ENCODE data around the gene ARMC2.

ARMC2 gene

GRCh38 chr6:108840919-108841318 lies 7.3 kb upstream of the ARMC2 start:
- TF ChIP-seq POLR2A (IDR thresholded peaks at IDR 0.05; ENCODE audit: extremely low read depth, insufficient read length), result no peak
- no peak for TF ChIP-seq MAX (IDR thresholded peaks at IDR 0.05; ENCODE audit: low read depth, low read length)
- no peak for DNase-seq (ENCODE audit: low read depth)
- H3K4me3 ChIP-seq (ENCODE audit: low read depth, low read length), result no peak overlapping the region

- TF ChIP-seq POLR2A (IDR thresholded peaks at IDR 0.05; ENCODE audit: extremely low read depth, insufficient read length), result no peak
- TF ChIP-seq CTCF (IDR thresholded peaks at IDR 0.05; ENCODE audit: low read depth, low read length), result no peak
- TF ChIP-seq MYC (IDR thresholded peaks at IDR 0.05; ENCODE audit: low read depth, low read length), result no peak
- no peak for TF ChIP-seq MAX (IDR thresholded peaks at IDR 0.05; ENCODE audit: low read depth, low read length)
- DNase-seq (ENCODE audit: low read depth), result peak; percentile 28
Observed at GRCh38 chr6:108841377-108841855, 6.8 kb upstream of the ARMC2 start.

GRCh38 chr6:108844135-108844534 lies 4.1 kb upstream of the ARMC2 start:
- no peak for TF ChIP-seq MYC (IDR thresholded peaks at IDR 0.05; ENCODE audit: low read depth, low read length)
- no peak for TF ChIP-seq POLR2A (IDR thresholded peaks at IDR 0.05; ENCODE audit: extremely low read depth, insufficient read length)
- no peak for TF ChIP-seq MAX (IDR thresholded peaks at IDR 0.05; ENCODE audit: low read depth, low read length)
- TF ChIP-seq CTCF (IDR thresholded peaks at IDR 0.05; ENCODE audit: low read depth, low read length), result no peak
- H3K4me3 ChIP-seq (ENCODE audit: low read depth, low read length), result no peak overlapping the region
- no peak for DNase-seq (ENCODE audit: low read depth)

More at GRCh38 chr6:108841377-108841855, 6.8 kb upstream of the ARMC2 start:
- no peak overlapping the region for H3K4me3 ChIP-seq (ENCODE audit: low read depth, low read length)

GRCh38 chr6:108845145-108845544 lies 3.1 kb upstream of the ARMC2 start:
- no peak overlapping the region for H3K4me3 ChIP-seq (ENCODE audit: low read depth, low read length)
- DNase-seq (ENCODE audit: low read depth), result no peak
- no peak for TF ChIP-seq MAX (IDR thresholded peaks at IDR 0.05; ENCODE audit: low read depth, low read length)
- TF ChIP-seq MYC (IDR thresholded peaks at IDR 0.05; ENCODE audit: low read depth, low read length), result no peak
- no peak for TF ChIP-seq POLR2A (IDR thresholded peaks at IDR 0.05; ENCODE audit: extremely low read depth, insufficient read length)
- no peak for TF ChIP-seq CTCF (IDR thresholded peaks at IDR 0.05; ENCODE audit: low read depth, low read length)

- no peak for TF ChIP-seq CTCF (IDR thresholded peaks at IDR 0.05; ENCODE audit: low read depth, low read length)
- no peak for TF ChIP-seq MYC (IDR thresholded peaks at IDR 0.05; ENCODE audit: low read depth, low read length)
- no peak for TF ChIP-seq MAX (IDR thresholded peaks at IDR 0.05; ENCODE audit: low read depth, low read length)
- no peak for TF ChIP-seq POLR2A (IDR thresholded peaks at IDR 0.05; ENCODE audit: extremely low read depth, insufficient read length)
- no peak overlapping the region for H3K4me3 ChIP-seq (ENCODE audit: low read depth, low read length)
- no peak for DNase-seq (ENCODE audit: low read depth)
Observed at GRCh38 chr6:108846101-108846500, 2.1 kb upstream of the ARMC2 start.

- TF ChIP-seq POLR2A (IDR thresholded peaks at IDR 0.05; ENCODE audit: extremely low read depth, insufficient read length), result no peak
- TF ChIP-seq MYC (IDR thresholded peaks at IDR 0.05; ENCODE audit: low read depth, low read length), result no peak
- no peak for TF ChIP-seq CTCF (IDR thresholded peaks at IDR 0.05; ENCODE audit: low read depth, low read length)
- no peak for TF ChIP-seq MAX (IDR thresholded peaks at IDR 0.05; ENCODE audit: low read depth, low read length)
- no peak overlapping the region for H3K4me3 ChIP-seq (ENCODE audit: low read depth, low read length)
- DNase-seq (ENCODE audit: low read depth), result peak; percentile 37
Observed at GRCh38 chr6:108846628-108847027, 1.6 kb upstream of the ARMC2 start.
